ENCODE measurements around the gene RBX1.

Gene RBX1

DNA sequence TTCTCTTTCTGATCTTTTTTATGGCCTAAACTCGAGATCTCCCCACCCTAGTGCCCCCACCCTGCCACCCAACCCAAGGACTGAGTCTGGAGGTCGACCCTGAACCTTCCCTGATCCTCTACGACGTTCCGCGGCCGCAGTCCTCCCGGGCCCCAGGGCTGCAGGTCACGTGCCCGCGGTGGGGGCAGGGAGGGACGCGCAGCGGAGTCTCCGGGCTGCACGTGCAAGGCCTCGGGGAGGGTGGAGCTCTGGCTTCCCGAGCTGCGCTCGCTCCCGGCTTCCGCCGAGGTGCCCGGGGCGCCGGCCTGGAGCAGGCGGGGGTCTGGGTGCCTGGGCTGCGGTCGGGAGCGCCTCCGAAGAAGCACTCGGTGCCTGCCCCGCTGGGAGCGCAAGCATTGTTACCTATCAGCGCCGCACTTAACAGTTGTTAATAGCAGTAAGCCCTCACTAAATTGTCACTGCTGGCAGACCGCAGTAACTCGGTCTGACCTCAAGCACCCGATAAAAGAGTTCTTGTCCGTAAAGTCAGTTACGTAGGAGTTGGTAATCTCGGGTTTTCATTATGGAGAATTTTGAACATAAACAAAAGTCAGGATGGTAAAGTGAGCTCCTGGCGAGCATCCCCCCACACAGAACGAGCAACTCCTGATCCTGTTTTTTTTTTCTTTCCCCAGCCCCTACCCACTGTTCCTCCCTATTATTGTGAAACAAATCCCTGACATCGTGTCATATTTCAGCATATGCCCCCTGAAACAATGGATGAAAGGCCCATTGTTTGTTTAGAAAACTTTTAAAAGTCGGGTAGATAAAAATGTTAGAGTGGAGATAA lies 71.5 kb downstream of the RBX1 start:
- H3K9me3 Mint-ChIP-seq, result no peaks in the 10 kb centered on the region
- H3K27ac Mint-ChIP-seq, result peak overlapping the region; percentile 74
- H3K4me1 Mint-ChIP-seq (ENCODE audit: low read depth), result peaks cover 12% of the 10 kb centered on the region
- peaks cover 16% of the 10 kb centered on the region for H3K27me3 Mint-ChIP-seq (ENCODE audit: low read depth)
- peak overlapping the region; percentile 79 for H3K4me3 Mint-ChIP-seq
- peaks cover 2% of the 10 kb centered on the region for H3K36me3 Mint-ChIP-seq (ENCODE audit: low read depth)
